ENCODE data around the gene CD101.

CD101 gene

GRCh38 chr1:117046781-117047180 is 45.2 kb downstream of the CD101 start:
- H3K4me3 ChIP-seq (ENCODE audit: low read depth, low read length): no peak overlapping the region
- DNase-seq (ENCODE audit: low read depth): no peak
- TF ChIP-seq CTCF (IDR thresholded peaks at IDR 0.05; ENCODE audit: control insufficient read depth, extremely low read depth, insufficient read depth): no peak

GRCh38 chr1:117047271-117047670 is 45.7 kb downstream of the CD101 start:
- DNase-seq (ENCODE audit: low read depth): no peak
- TF ChIP-seq CTCF (IDR thresholded peaks at IDR 0.05; ENCODE audit: control insufficient read depth, extremely low read depth, insufficient read depth): no peak
- H3K4me3 ChIP-seq (ENCODE audit: low read depth, low read length): no peak overlapping the region

- no peak for DNase-seq (ENCODE audit: low read depth)
- H3K4me3 ChIP-seq (ENCODE audit: low read depth, low read length): no peak overlapping the region
- TF ChIP-seq CTCF (IDR thresholded peaks at IDR 0.05; ENCODE audit: control insufficient read depth, extremely low read depth, insufficient read depth): no peak
Observed at GRCh38 chr1:117049857-117050256, 48.3 kb downstream of the CD101 start.

GRCh38 chr1:117051224-117052064 is 49.9 kb downstream of the CD101 start:
- TF ChIP-seq CTCF (IDR thresholded peaks at IDR 0.05; ENCODE audit: control insufficient read depth, extremely low read depth, insufficient read depth): no peak
- DNase-seq (ENCODE audit: low read depth): no peak
- peak overlapping the region; percentile 18 for H3K4me3 ChIP-seq (ENCODE audit: low read depth, low read length)

GRCh38 chr1:117054068-117054467 is 52.5 kb downstream of the CD101 start:
- no peak for DNase-seq (ENCODE audit: low read depth)
- no peak for TF ChIP-seq CTCF (IDR thresholded peaks at IDR 0.05; ENCODE audit: control insufficient read depth, extremely low read depth, insufficient read depth)
- no peak overlapping the region for H3K4me3 ChIP-seq (ENCODE audit: low read depth, low read length)

GRCh38 chr1:117058810-117059209 is 57.2 kb downstream of the CD101 start:
- TF ChIP-seq CTCF (IDR thresholded peaks at IDR 0.05; ENCODE audit: control insufficient read depth, extremely low read depth, insufficient read depth): no peak
- no peak for DNase-seq (ENCODE audit: low read depth)
- H3K4me3 ChIP-seq (ENCODE audit: low read depth, low read length): peak overlapping the region; percentile 76

GRCh38 chr1:117059334-117059677 is 57.7 kb downstream of the CD101 start:
- DNase-seq (ENCODE audit: low read depth): no peak
- peak overlapping the region; percentile 76 for H3K4me3 ChIP-seq (ENCODE audit: low read depth, low read length)
- TF ChIP-seq CTCF (IDR thresholded peaks at IDR 0.05; ENCODE audit: control insufficient read depth, extremely low read depth, insufficient read depth): no peak

Measured in LNCaP clone FGC (cell line).